ENCODE data around the gene CEP72. TPM values are rescaled to one million over a fixed set of nuclear protein-coding genes. Genes with fewer than 3 reads are reported as not detected.

CEP72 gene
- total RNA-seq, 1 experiment from 2014 or later = 16.4 TPM

DNA sequence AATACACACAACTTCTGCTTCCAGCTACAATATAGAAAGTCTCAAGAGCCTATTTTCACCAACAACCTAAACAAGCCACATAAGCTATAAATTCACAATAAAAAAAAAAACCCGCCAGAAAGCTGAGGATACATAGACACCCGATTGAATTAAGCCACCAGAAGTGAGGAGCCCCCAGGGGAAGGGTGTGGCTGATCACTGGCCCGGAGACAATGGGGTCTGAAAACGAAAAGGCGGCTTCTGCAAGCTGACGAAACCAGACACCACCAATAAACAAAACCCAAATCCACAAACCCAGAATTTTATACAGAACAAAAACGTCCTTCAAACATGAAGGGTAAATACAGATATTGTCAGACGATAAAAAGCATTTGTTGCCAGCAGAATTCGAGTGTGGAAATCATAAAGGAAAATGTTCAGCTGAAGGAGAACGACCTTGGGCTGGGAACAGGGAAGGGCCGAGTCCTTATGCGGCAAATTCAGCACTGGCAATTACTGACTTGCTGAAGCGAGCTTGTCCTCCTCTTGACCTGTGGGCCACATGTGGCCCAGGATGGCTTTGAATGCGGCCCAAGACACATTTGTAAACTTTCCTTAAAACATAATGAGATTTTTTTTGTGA, 39.6 kb upstream of the CEP72 start:
- BruUV-seq (replicated peaks) = no TSS peak
- peaks cover 47% of the 10 kb centered on the region for H3K27me3 Mint-ChIP-seq (ENCODE audit: insufficient read depth, unreplicated experiment)
- ChIA-PET POLR2A (interaction anchor here (0.7 kb wide), 1 partner anchor 492 kb away, joined by 3 read pairs; no protein-coding TSS in a partner anchor), CTCF (no interaction called here)
- DNase-seq (ENCODE audit: unreplicated experiment) = no peak
- H3K27ac Mint-ChIP-seq (ENCODE audit: low read depth, unreplicated experiment) = no peak overlapping the region
- no peak overlapping the region for H3K4me3 Mint-ChIP-seq (ENCODE audit: unreplicated experiment)
- TF ChIP-seq, protein P1, sequence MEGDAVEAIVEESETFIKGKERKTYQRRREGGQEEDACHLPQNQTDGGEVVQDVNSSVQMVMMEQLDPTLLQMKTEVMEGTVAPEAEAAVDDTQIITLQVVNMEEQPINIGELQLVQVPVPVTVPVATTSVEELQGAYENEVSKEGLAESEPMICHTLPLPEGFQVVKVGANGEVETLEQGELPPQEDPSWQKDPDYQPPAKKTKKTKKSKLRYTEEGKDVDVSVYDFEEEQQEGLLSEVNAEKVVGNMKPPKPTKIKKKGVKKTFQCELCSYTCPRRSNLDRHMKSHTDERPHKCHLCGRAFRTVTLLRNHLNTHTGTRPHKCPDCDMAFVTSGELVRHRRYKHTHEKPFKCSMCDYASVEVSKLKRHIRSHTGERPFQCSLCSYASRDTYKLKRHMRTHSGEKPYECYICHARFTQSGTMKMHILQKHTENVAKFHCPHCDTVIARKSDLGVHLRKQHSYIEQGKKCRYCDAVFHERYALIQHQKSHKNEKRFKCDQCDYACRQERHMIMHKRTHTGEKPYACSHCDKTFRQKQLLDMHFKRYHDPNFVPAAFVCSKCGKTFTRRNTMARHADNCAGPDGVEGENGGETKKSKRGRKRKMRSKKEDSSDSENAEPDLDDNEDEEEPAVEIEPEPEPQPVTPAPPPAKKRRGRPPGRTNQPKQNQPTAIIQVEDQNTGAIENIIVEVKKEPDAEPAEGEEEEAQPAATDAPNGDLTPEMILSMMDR (IDR thresholded peaks at IDR 0.05; ENCODE audit: unreplicated experiment) = no peak
- intact Hi-C loops (cut with micrococcal nuclease) = no loop called here
- no peaks in the 10 kb centered on the region for H3K36me3 Mint-ChIP-seq (ENCODE audit: insufficient read depth, unreplicated experiment)
- H3K9me3 Mint-ChIP-seq (ENCODE audit: unreplicated experiment) = peaks cover 16% of the 10 kb centered on the region
- no peaks in the 10 kb centered on the region for H3K4me1 Mint-ChIP-seq (ENCODE audit: insufficient read depth, unreplicated experiment)

DNA sequence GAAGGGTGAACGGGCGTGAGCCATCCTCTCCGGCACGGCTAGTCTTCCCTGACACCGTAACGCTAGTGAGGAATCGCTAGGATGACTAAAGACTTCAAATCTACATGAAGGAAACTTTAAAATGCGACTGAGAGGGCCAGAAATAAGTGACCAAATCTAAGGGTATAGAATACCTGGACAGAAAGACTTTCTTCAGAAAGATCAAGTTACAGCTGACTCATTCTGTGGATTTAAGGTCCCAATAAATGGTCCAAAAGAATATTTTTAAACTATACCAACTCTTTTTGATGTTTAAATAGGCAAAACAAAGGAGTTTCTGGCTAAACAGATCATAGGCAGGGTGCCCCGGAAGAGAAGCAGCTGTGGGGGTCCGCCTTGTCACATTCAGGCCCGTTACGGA, 38.9 kb upstream of the CEP72 start:
- Mint-ChIP-seq H3K27me3 (ENCODE audit: insufficient read depth, unreplicated experiment) (peaks cover 47% of the 10 kb centered on the region), H3K27ac (ENCODE audit: low read depth, unreplicated experiment) (no peak overlapping the region), H3K36me3 (ENCODE audit: insufficient read depth, unreplicated experiment) (no peaks in the 10 kb centered on the region), H3K9me3 (ENCODE audit: unreplicated experiment) (peaks cover 15% of the 10 kb centered on the region), H3K4me3 (ENCODE audit: unreplicated experiment) (no peak overlapping the region), H3K4me1 (ENCODE audit: insufficient read depth, unreplicated experiment) (no peaks in the 10 kb centered on the region)
- ChIA-PET POLR2A (no interaction called here), CTCF (interaction anchor here (0.6 kb wide), 1 partner anchor 25 kb away, joined by 3 read pairs; no protein-coding TSS in a partner anchor)
- DNase-seq (ENCODE audit: unreplicated experiment) = no peak
- intact Hi-C loops (cut with micrococcal nuclease) = no loop called here
- TF ChIP-seq, protein P1 (IDR thresholded peaks at IDR 0.05; ENCODE audit: unreplicated experiment) = no peak
- BruUV-seq (replicated peaks) = no TSS peak

DNA sequence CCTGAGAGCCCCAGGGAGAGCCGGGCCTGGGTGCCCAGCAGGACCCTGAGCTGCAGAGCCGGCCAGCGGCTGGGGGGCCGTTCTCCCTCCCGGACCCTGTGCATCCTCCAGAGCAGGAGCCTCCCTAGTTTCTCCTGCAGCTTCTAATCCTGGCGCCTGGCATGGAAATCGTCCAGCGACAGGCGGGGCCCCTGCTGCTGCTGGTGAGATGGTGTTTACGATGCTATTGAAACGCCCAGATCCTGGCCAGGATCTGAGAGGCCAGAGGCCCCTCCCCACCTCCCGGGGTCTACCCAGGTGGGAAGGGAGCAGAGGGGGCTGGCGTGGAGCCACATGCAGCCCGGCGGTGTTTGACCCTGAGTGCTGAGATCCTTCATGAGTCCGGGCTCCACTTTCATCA, 38.2 kb upstream of the CEP72 start:
- Mint-ChIP-seq H3K4me3 (ENCODE audit: unreplicated experiment) (no peak overlapping the region), H3K27me3 (ENCODE audit: insufficient read depth, unreplicated experiment) (peaks cover 47% of the 10 kb centered on the region)

DNA sequence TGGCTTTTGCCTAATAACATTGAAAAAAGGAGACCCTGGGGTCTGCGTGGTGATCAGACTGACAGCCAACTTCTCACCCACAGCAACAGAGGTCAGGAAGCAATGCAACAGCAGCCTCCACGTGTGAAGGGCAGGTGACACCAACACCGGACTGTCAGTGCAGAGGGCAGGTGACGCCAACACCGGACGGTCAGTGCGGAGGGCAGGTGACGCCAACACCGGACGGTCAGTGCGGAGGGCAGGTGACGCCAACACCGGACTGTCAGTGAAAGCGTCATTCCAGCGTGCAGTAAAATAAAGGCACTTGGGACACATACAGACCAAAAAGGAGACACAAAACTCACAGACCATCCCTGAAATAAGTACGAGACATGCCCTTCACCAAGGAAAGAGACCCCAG, 37.2 kb upstream of the CEP72 start:
- Mint-ChIP-seq H3K9me3 (ENCODE audit: unreplicated experiment) (peaks cover 15% of the 10 kb centered on the region), H3K27me3 (ENCODE audit: insufficient read depth, unreplicated experiment) (peaks cover 49% of the 10 kb centered on the region), H3K36me3 (ENCODE audit: insufficient read depth, unreplicated experiment) (no peaks in the 10 kb centered on the region), H3K4me1 (ENCODE audit: insufficient read depth, unreplicated experiment) (no peaks in the 10 kb centered on the region), H3K4me3 (ENCODE audit: unreplicated experiment) (no peak overlapping the region), H3K27ac (ENCODE audit: low read depth, unreplicated experiment) (no peak overlapping the region)
- POLR2A ChIA-PET = no interaction called here
- intact Hi-C loops (cut with micrococcal nuclease) = no loop called here
- DNase-seq (ENCODE audit: unreplicated experiment) = no peak
- CTCF ChIA-PET = interaction anchor here (0.7 kb wide), 1 partner anchor 15 kb away, joined by 5 read pairs; no protein-coding TSS in a partner anchor
- TF ChIP-seq, protein P1 (IDR thresholded peaks at IDR 0.05; ENCODE audit: unreplicated experiment) = no peak
- BruUV-seq (replicated peaks) = no TSS peak

More for the DNA sequence above, 38.2 kb upstream of the CEP72 start:
- POLR2A ChIA-PET = no interaction called here
- Mint-ChIP-seq H3K27ac (ENCODE audit: low read depth, unreplicated experiment) (no peak overlapping the region), H3K4me1 (ENCODE audit: insufficient read depth, unreplicated experiment) (no peaks in the 10 kb centered on the region), H3K9me3 (ENCODE audit: unreplicated experiment) (peaks cover 15% of the 10 kb centered on the region), H3K36me3 (ENCODE audit: insufficient read depth, unreplicated experiment) (no peaks in the 10 kb centered on the region)
- CTCF ChIA-PET = no interaction called here
- TF ChIP-seq, protein P1 (IDR thresholded peaks at IDR 0.05; ENCODE audit: unreplicated experiment) = no peak
- intact Hi-C loops (cut with micrococcal nuclease) = no loop called here
- no peak for DNase-seq (ENCODE audit: unreplicated experiment)
- no TSS peak for BruUV-seq (replicated peaks)
